ENCODE measurements around the gene DST.

Gene DST

GRCh38 chr6:56656466-56656865 lies 13.8 kb upstream of the DST start:
- H3K36me3 ChIP-seq (replicated peaks; ENCODE audit: insufficient read depth, low read length), result no peaks in the 10 kb centered on the region; the same call in 1 of the 2 replicates
- H2AFZ ChIP-seq (ENCODE audit: low read length), result no peak overlapping the region
- H3K27me3 ChIP-seq (replicated peaks; ENCODE audit: insufficient read depth, low read length), result no peaks in the 10 kb centered on the region
- H3K9me2 ChIP-seq (replicated peaks; ENCODE audit: insufficient read depth, low read length), result no peaks in the 10 kb centered on the region
- H3F3A ChIP-seq (ENCODE audit: insufficient read depth, low read length), result peaks cover 14% of the 10 kb centered on the region
- H3K9ac ChIP-seq (ENCODE audit: low read length), result no peak overlapping the region
- H3K79me2 ChIP-seq (ENCODE audit: low read length), result peaks cover 17% of the 10 kb centered on the region
- H3K9me3 ChIP-seq (replicated peaks; ENCODE audit: insufficient read depth, low read length), result no peaks in the 10 kb centered on the region
- peaks cover 15% of the 10 kb centered on the region for H3K4me1 ChIP-seq (ENCODE audit: low read length)
- no peak for DNase-seq
- H4K20me1 ChIP-seq (ENCODE audit: insufficient read depth, low read length), result no peaks in the 10 kb centered on the region
- TF ChIP-seq EZH2 (optimal IDR thresholded peaks at IDR 0.05; ENCODE audit: low read depth, low read length) (no peak), CTCF (IDR thresholded peaks at IDR 0.05; ENCODE audit: low read length) (no peak), EZH2phosphoT487 (IDR thresholded peaks at IDR 0.05; ENCODE audit: low read length) (no peak)
- H3K4me2 ChIP-seq (ENCODE audit: low read depth, low read length), result no peak overlapping the region
- H3K27ac ChIP-seq (ENCODE audit: low read length), result no peak overlapping the region
- no peak overlapping the region for H3K4me3 ChIP-seq (ENCODE audit: low read length)

- H3K9me2 ChIP-seq (replicated peaks; ENCODE audit: insufficient read depth, low read length), result no peaks in the 10 kb centered on the region
- no peaks in the 10 kb centered on the region; the same call in 1 of the 2 replicates for H3K36me3 ChIP-seq (replicated peaks; ENCODE audit: insufficient read depth, low read length)
- no peak for DNase-seq
- H4K20me1 ChIP-seq (ENCODE audit: insufficient read depth, low read length), result no peaks in the 10 kb centered on the region
- no peak overlapping the region for H3K4me2 ChIP-seq (ENCODE audit: low read depth, low read length)
- no peak for TF ChIP-seq EZH2 (optimal IDR thresholded peaks at IDR 0.05; ENCODE audit: low read depth, low read length)
- H3K4me3 ChIP-seq (ENCODE audit: low read length), result no peak overlapping the region
- H2AFZ ChIP-seq (ENCODE audit: low read length), result no peak overlapping the region
- no peaks in the 10 kb centered on the region for H3K9me3 ChIP-seq (replicated peaks; ENCODE audit: insufficient read depth, low read length)
- no peak overlapping the region for H3K9ac ChIP-seq (ENCODE audit: low read length)
- H3K27me3 ChIP-seq (replicated peaks; ENCODE audit: insufficient read depth, low read length), result no peaks in the 10 kb centered on the region
- peaks cover 11% of the 10 kb centered on the region for H3F3A ChIP-seq (ENCODE audit: insufficient read depth, low read length)
- H3K79me2 ChIP-seq (ENCODE audit: low read length), result peaks cover 17% of the 10 kb centered on the region
- no peak overlapping the region for H3K27ac ChIP-seq (ENCODE audit: low read length)
- H3K4me1 ChIP-seq (ENCODE audit: low read length), result peaks cover 15% of the 10 kb centered on the region
These were observed 13.3 kb upstream of the DST start for GRCh38 chr6:56655996-56656395.

- Histone ChIP-seq H2AFZ (ENCODE audit: low read length) (no peak overlapping the region), H3K9ac (ENCODE audit: low read length) (no peak overlapping the region), H3K36me3 (replicated peaks; ENCODE audit: insufficient read depth, low read length) (no peaks in the 10 kb centered on the region; the same call in 1 of the 2 replicates), H3K9me3 (replicated peaks; ENCODE audit: insufficient read depth, low read length) (no peaks in the 10 kb centered on the region), H3K79me2 (ENCODE audit: low read length) (peaks cover 17% of the 10 kb centered on the region), H4K20me1 (ENCODE audit: insufficient read depth, low read length) (no peaks in the 10 kb centered on the region), H3K27ac (ENCODE audit: low read length) (no peak overlapping the region), H3K4me2 (ENCODE audit: low read depth, low read length) (no peak overlapping the region), H3K4me1 (ENCODE audit: low read length) (peaks cover 10% of the 10 kb centered on the region), H3K9me2 (replicated peaks; ENCODE audit: insufficient read depth, low read length) (no peaks in the 10 kb centered on the region), H3K27me3 (replicated peaks; ENCODE audit: insufficient read depth, low read length) (no peaks in the 10 kb centered on the region), H3K4me3 (ENCODE audit: low read length) (no peak overlapping the region), H3F3A (ENCODE audit: insufficient read depth, low read length) (peaks cover 5% of the 10 kb centered on the region; the same call in 1 of the 2 replicates)
- no peak for DNase-seq
- no peak for TF ChIP-seq EZH2phosphoT487 (IDR thresholded peaks at IDR 0.05; ENCODE audit: low read length)
- TF ChIP-seq CTCF (IDR thresholded peaks at IDR 0.05; ENCODE audit: low read length), result no peak
- no peak for TF ChIP-seq EZH2 (optimal IDR thresholded peaks at IDR 0.05; ENCODE audit: low read depth, low read length)
These were observed 12.6 kb upstream of the DST start for GRCh38 chr6:56655249-56655648.

GRCh38 chr6:56652994-56653393 lies 10.3 kb upstream of the DST start:
- no peaks in the 10 kb centered on the region for H3F3A ChIP-seq (ENCODE audit: insufficient read depth, low read length)
- DNase-seq, result no peak
- H3K79me2 ChIP-seq (ENCODE audit: low read length), result peaks cover under 1% of the 10 kb centered on the region; the same call in 1 of the 2 replicates

More at GRCh38 chr6:56652994-56653393, 10.3 kb upstream of the DST start:
- no peaks in the 10 kb centered on the region for H3K9me2 ChIP-seq (replicated peaks; ENCODE audit: insufficient read depth, low read length)
- no peaks in the 10 kb centered on the region for H3K4me1 ChIP-seq (ENCODE audit: low read length)
- H3K27ac ChIP-seq (ENCODE audit: low read length), result no peak overlapping the region
- no peaks in the 10 kb centered on the region for H4K20me1 ChIP-seq (ENCODE audit: insufficient read depth, low read length)
- no peaks in the 10 kb centered on the region for H3K9me3 ChIP-seq (replicated peaks; ENCODE audit: insufficient read depth, low read length)
- H3K4me2 ChIP-seq (ENCODE audit: low read depth, low read length), result no peak overlapping the region
- no peaks in the 10 kb centered on the region; the same call in 1 of the 2 replicates for H3K36me3 ChIP-seq (replicated peaks; ENCODE audit: insufficient read depth, low read length)
- H3K27me3 ChIP-seq (replicated peaks; ENCODE audit: insufficient read depth, low read length), result no peaks in the 10 kb centered on the region
- H3K9ac ChIP-seq (ENCODE audit: low read length), result no peak overlapping the region
- no peak overlapping the region for H2AFZ ChIP-seq (ENCODE audit: low read length)
- TF ChIP-seq EZH2phosphoT487 (IDR thresholded peaks at IDR 0.05; ENCODE audit: low read length) (no peak), EZH2 (optimal IDR thresholded peaks at IDR 0.05; ENCODE audit: low read depth, low read length) (no peak), CTCF (IDR thresholded peaks at IDR 0.05; ENCODE audit: low read length) (no peak)
- no peak overlapping the region for H3K4me3 ChIP-seq (ENCODE audit: low read length)
